HCT116 (cell line): Measurements from ENCODE around the gene ASXL2. TPM values are rescaled to one million over a fixed set of nuclear protein-coding genes. Genes with fewer than 3 reads are reported as not detected.

ENCODE experiments used
- ATAC-seq: fragments of 200-7000 bp; cut with Tn5 transposase; 2 replicates; pipeline ENCODE4 v1.9.1; 2020; ENCODE audit warnings: mild to moderate bottlenecking, moderate library complexity
- BruUV-seq: library from RNA; stranded (reverse); fragments of 400-500 nt; replicated peaks from 2 replicates; lab custom pipeline; 2021; lab: Mats Ljungman, UMichigan
- CTCF ChIA-PET: fragments of 300-600 bp; sonication (Branson Sonifier 250); formaldehyde crosslinking; loops from one replicate; lab custom pipeline; 2021; ENCODE audit warnings: antibody characterized with exemption; lab: Charles Lee
- POLR2A ChIA-PET: fragments of 300-600, 350-600 bp; sonication (Branson Sonifier 250); formaldehyde crosslinking; loops from one replicate; lab custom pipeline; 2021; ENCODE audit warnings: antibody characterized with exemption; lab: Charles Lee
- RAD21 ChIA-PET, 2 experiments: fragments of 300-600 bp; sonication (Branson Sonifier 250); formaldehyde crosslinking; loops; one replicate each; lab custom pipeline; 2023; ENCODE audit warnings: low total read pairs in 2 of 2; ENCODE audit not compliant: uncharacterized antibody in 2 of 2, unreplicated experiment in 2 of 2, low non-redundant PET in 1 of 2; lab: Charles Lee
- DNase-seq: peaks from one replicate; pipeline ENCODE4 v3.0.0-alpha.2; 2010; ENCODE audit warnings: low read depth, low spot score
- H2AFZ ChIP-seq: fragments of 200-600 bp; shearing (Covaris generic), sonication (generic); 2 replicates; pipeline ENCODE4 v1.6.1; 2017; ENCODE audit warnings: low read depth, mixed run types, mixed read lengths, antibody characterized with exemption, low read length; ENCODE audit not compliant: poor library complexity, severe bottlenecking
- H3K27ac ChIP-seq: 2 replicates; pipeline ENCODE4 v1.5.1; 2012; ENCODE audit warnings: low read depth, low read length
- H3K27me3 ChIP-seq: fragments of 200-600 bp; sonication (generic); 2 replicates; pipeline ENCODE4 v1.6.1; 2016; ENCODE audit warnings: mixed run types, low read length, mixed read lengths; ENCODE audit not compliant: insufficient read depth
- H3K36me3 ChIP-seq, 2 experiments: fragments of 200-500 bp in 1 of 2; fragments of 200-600 bp in 1 of 2; sonication (Bioruptor generic) in 1 of 2; sonication (generic) in 1 of 2; 2 replicates each; pipeline versions ENCODE4 v1.5.1 to v1.6.1; 2014 to 2016; ENCODE audit warnings: low read length in 2 of 2, inconsistent platforms in 1 of 2, mixed read lengths in 1 of 2, mixed run types in 1 of 2; ENCODE audit not compliant: insufficient read depth in 2 of 2, control insufficient read depth in 1 of 2
- H3K4me1 ChIP-seq, 2 experiments: fragments of 200-600 bp in 1 of 2; sonication (generic) in 1 of 2; 2 replicates each; pipeline versions ENCODE4 v1.5.1 to v1.6.1; 2012 to 2017; ENCODE audit warnings: low read length in 2 of 2, inconsistent platforms in 1 of 2, mild to moderate bottlenecking in 1 of 2, mixed read lengths in 1 of 2, mixed run types in 1 of 2, moderate library complexity in 1 of 2; ENCODE audit not compliant: insufficient read depth in 2 of 2, control insufficient read depth in 1 of 2
- H3K4me2 ChIP-seq: fragments of 200-600 bp; sonication (generic); 2 replicates; pipeline ENCODE4 v1.6.1; 2017; ENCODE audit warnings: mixed run types, low read length, mixed read lengths
- H3K4me3 ChIP-seq, 2 experiments: fragments of 200-600 bp in 1 of 2; sonication (generic) in 1 of 2; replicated peaks in 1 of 2; 2 replicates each; pipeline ENCODE4 v1.5.1; 2011 to 2016; ENCODE audit warnings: low read length in 2 of 2, control low read depth in 1 of 2, low read depth in 1 of 2, mild to moderate bottlenecking in 1 of 2, mixed read lengths in 1 of 2, mixed run types in 1 of 2
- H3K79me2 ChIP-seq: fragments of 200-600 bp; sonication (generic); 2 replicates; pipeline ENCODE4 v1.6.1; 2017; ENCODE audit warnings: mild to moderate bottlenecking, mixed run types, low read length, moderate library complexity, mixed read lengths; ENCODE audit not compliant: insufficient read depth
- H3K9ac ChIP-seq: fragments of 200-600 bp; sonication (generic); 2 replicates; pipeline ENCODE4 v1.6.1; 2016; ENCODE audit warnings: low read length, mixed read lengths
- H3K9me2 ChIP-seq: fragments of 200-600 bp; sonication (generic), shearing (Covaris generic); 2 replicates; pipeline ENCODE4 v1.6.1; 2017; ENCODE audit warnings: mixed run types, mild to moderate bottlenecking, moderate library complexity; ENCODE audit not compliant: insufficient read depth
- H3K9me3 ChIP-seq, 2 experiments: fragments of 200-500 bp in 1 of 2; fragments of 200-600 bp in 1 of 2; sonication (Bioruptor generic) in 1 of 2; sonication (generic) in 1 of 2; 2 replicates each; pipeline ENCODE4 v1.6.1; 2014 to 2017; ENCODE audit warnings: low read length in 2 of 2, mixed read lengths in 2 of 2, inconsistent platforms in 1 of 2, low read depth in 1 of 2, mild to moderate bottlenecking in 1 of 2, mixed run types in 1 of 2, moderate library complexity in 1 of 2; ENCODE audit not compliant: control insufficient read depth in 1 of 2, insufficient read depth in 1 of 2
- H4K20me1 ChIP-seq: fragments of 200-600 bp; sonication (generic), shearing (Covaris generic); 2 replicates; pipeline ENCODE4 v1.6.1; 2017; ENCODE audit warnings: mixed run types, mild to moderate bottlenecking, moderate library complexity; ENCODE audit not compliant: insufficient read depth
- CBX3 ChIP-seq: IDR thresholded peaks from 2 replicates; pipeline ENCODE4 v1.6.1; 2012; ENCODE audit warnings: low read depth
- CTCF ChIP-seq, 3 experiments: fragments of 200-600 bp in 1 of 3; sonication (generic) in 1 of 3; IDR thresholded peaks in 2 of 3; conservative IDR thresholded peaks in 1 of 3; 2 replicates each; pipeline ENCODE4 v1.5.1; 2012 to 2017; ENCODE audit warnings: low read depth in 2 of 3, low read length in 2 of 3, antibody characterized with exemption in 1 of 3, borderline replicate concordance in 1 of 3, control low read depth in 1 of 3, mild to moderate bottlenecking in 1 of 3, mixed read lengths in 1 of 3, mixed run types in 1 of 3, moderate library complexity in 1 of 3; ENCODE audit not compliant: insufficient read depth in 1 of 3
- ELF1 ChIP-seq: IDR thresholded peaks from 2 replicates; pipeline ENCODE4 v1.6.1; 2012; ENCODE audit warnings: low read depth, borderline replicate concordance
- EZH2 ChIP-seq: fragments of 200-600 bp; sonication (generic); IDR thresholded peaks from 2 replicates; pipeline ENCODE4 v1.6.1; 2017; ENCODE audit warnings: antibody characterized with exemption, mixed run types
- EZH2phosphoT487 ChIP-seq: fragments of 200-600 bp; IDR thresholded peaks from 2 replicates; pipeline ENCODE4 v1.6.1; 2018; ENCODE audit warnings: antibody characterized with exemption, borderline replicate concordance
- JUND ChIP-seq: IDR thresholded peaks from 2 replicates; pipeline ENCODE4 v1.6.1; 2012
- MAX ChIP-seq: IDR thresholded peaks from 2 replicates; pipeline ENCODE4 v1.6.1; 2012
- POLR2A ChIP-seq: IDR thresholded peaks from 2 replicates; pipeline ENCODE4 v1.7.0; 2011; ENCODE audit warnings: borderline replicate concordance; ENCODE audit not compliant: insufficient read depth, insufficient read length; ENCODE audit errors: extremely low read depth
- POLR2AphosphoS5 ChIP-seq: IDR thresholded peaks from 2 replicates; pipeline ENCODE4 v1.6.1; 2011; ENCODE audit warnings: mild to moderate bottlenecking, low read depth, low read length, moderate library complexity
- SRF ChIP-seq: IDR thresholded peaks from 2 replicates; pipeline ENCODE4 v1.6.1; 2012; ENCODE audit warnings: low read depth
- TCF7L2 ChIP-seq: IDR thresholded peaks from 2 replicates; pipeline ENCODE4 v1.7.0; 2011; ENCODE audit warnings: borderline replicate concordance, inconsistent platforms; ENCODE audit not compliant: insufficient read depth, insufficient read length; ENCODE audit errors: extremely low read depth
- ZFX ChIP-seq: fragments of 450-650 bp; IDR thresholded peaks from 2 replicates; pipeline ENCODE4 v1.6.1; 2017
- ZNF274 ChIP-seq: fragments of 200-500 bp; sonication (Bioruptor generic); IDR thresholded peaks from 2 replicates; pipeline ENCODE4 v1.6.1; 2014; ENCODE audit warnings: mild to moderate bottlenecking, low read depth, low read length, inconsistent platforms
- intact Hi-C: fragments of 100-400 bp; cut with micrococcal nuclease; formaldehyde crosslinking; loops from 2 replicates; pipeline ENCODE4 v1.10.0; 2022
- total RNA-seq: library from RNA; stranded (reverse); gene quantifications from one replicate; pipeline ENCODE4 v1.2.1, GENCODE V29; 2021; ENCODE audit not compliant: unreplicated experiment

Gene ASXL2
- total RNA-seq, 1 experiment from 2014 or later = 29.2 TPM

GRCh38 chr2:25763575-25763974, 114.7 kb downstream of the ASXL2 start:
- ChIA-PET RAD21 (no interaction called here), POLR2A (no interaction called here), CTCF (no interaction called here)
- no TSS peak for BruUV-seq
- no peaks in the 10 kb centered on the region for H4K20me1 ChIP-seq
- ATAC-seq = no peak
- peaks cover 7 to 9% of the 10 kb centered on the region in 2 experiments; a peak in 2 of 4 replicates for H3K36me3 ChIP-seq
- no peak overlapping the region for H3K27ac ChIP-seq
- intact Hi-C loops = no loop called here
- H3K4me1 ChIP-seq = no peaks in the 10 kb centered on the region
- no peaks in the 10 kb centered on the region for H3K9me3 ChIP-seq
- TF ChIP-seq CTCF (IDR thresholded peaks at IDR 0.05 in 2 of 3, conservative IDR thresholded peaks at IDR 0.05 in 1 of 3; ENCODE audit: borderline replicate concordance in 1 of 3, insufficient read depth in 1 of 3, low read depth in 2 of 3, low read length in 2 of 3) (no peak), CBX3 (no peak), ZFX (no peak), MAX (no peak), POLR2A (no peak), POLR2AphosphoS5 (no peak), ELF1 (no peak), SRF (no peak), ZNF274 (no peak), EZH2 (no peak), EZH2phosphoT487 (no peak), TCF7L2 (no peak), JUND (no peak)
- H3K27me3 ChIP-seq = no peaks in the 10 kb centered on the region
- H3K9ac ChIP-seq = no peak overlapping the region
- peaks cover 2% of the 10 kb centered on the region; the same call in 1 of the 2 replicates for H3K79me2 ChIP-seq
- H3K9me2 ChIP-seq = no peaks in the 10 kb centered on the region
- no peak for DNase-seq
- H3K4me2 ChIP-seq = no peak overlapping the region
- H3K4me3 ChIP-seq = no peak overlapping the region
- no peak overlapping the region for H2AFZ ChIP-seq
